Measurements from ENCODE around the gene TMEM240. TPM values are rescaled to one million over a fixed set of nuclear protein-coding genes. Genes with fewer than 3 reads are reported as not detected.

Gene TMEM240
- total and polyA plus RNA-seq, 2 of the 8 experiments (the other 6 are each of a cell fraction or from before 2014, with no cell fraction given) = 3.6 to 5.7 TPM

GRCh38 chr1:1489861-1490260, 50.6 kb downstream of the TMEM240 start:
- H3K79me1 ChIP-seq (ENCODE audit: low read depth, low read length) = no peaks in the 10 kb centered on the region; the same call in 1 of the 2 replicates
- H3K56ac ChIP-seq (replicated peaks; ENCODE audit: insufficient read length, low read depth, low read length) = no peak overlapping the region
- WGBS, 2 experiments (ENCODE audit: extremely low coverage in 1 of 2, insufficient coverage in 1 of 2, insufficient read length in 1 of 2, insufficient replicate concordance in 2 of 2, low coverage in 1 of 2, low lambda C conversion rate in 2 of 2, missing lambda C conversion rate in 1 of 2) = 96% methylated on average over 16 of the region's 19 CpGs; no CpG with 5 or more reads in 1 of the 2 experiments
- no peak overlapping the region for H3K14ac ChIP-seq (ENCODE audit: insufficient read length)
- H3K4me1 ChIP-seq (replicated peaks in 1 of 4; ENCODE audit: control insufficient read depth in 3 of 4, insufficient read depth in 4 of 4, low read length in 3 of 4) = no peaks in the 10 kb centered on the region
- FAIRE-seq = no peak
- DNase-seq (ENCODE audit: low read depth in 1 of 2, low spot score in 2 of 2) = no peak
- no peak overlapping the region for H3K4ac ChIP-seq (replicated peaks; ENCODE audit: insufficient read length, low read depth, low read length)
- no peak overlapping the region for H3K9ac ChIP-seq (replicated peaks in 1 of 4; ENCODE audit: extremely low read depth in 1 of 4, low read depth in 3 of 4, low read length in 3 of 4)
- H2BK120ac ChIP-seq (replicated peaks; ENCODE audit: low read depth, low read length) = no peak overlapping the region
- no peak overlapping the region for H3K4me2 ChIP-seq (ENCODE audit: insufficient read depth in 1 of 2, low read depth in 2 of 2, low read length in 2 of 2)
- no peaks in the 10 kb centered on the region for H3K79me2 ChIP-seq (ENCODE audit: control insufficient read depth in 1 of 2, insufficient read depth in 2 of 2, low read length in 2 of 2)
- H4K5ac ChIP-seq (ENCODE audit: insufficient read length, low read depth, low read length) = no peak overlapping the region
- no peak overlapping the region for H2BK5ac ChIP-seq (ENCODE audit: low read depth, low read length)
- ChIA-PET CTCF (ENCODE audit: partially characterized antibody) (interaction anchor here (2.4 kb wide), 1 partner anchor 15 kb away, joined by 9 read pairs; no protein-coding TSS in a partner anchor), POLR2A (ENCODE audit: partially characterized antibody) (no interaction called here)
- no peak overlapping the region for H2AK5ac ChIP-seq (ENCODE audit: low read depth, low read length)
- peaks cover 0 to 1% of the 10 kb centered on the region in 2 experiments for H4K20me1 ChIP-seq (replicated peaks in 1 of 2; ENCODE audit: control insufficient read depth in 1 of 2, insufficient read depth in 2 of 2, low read length in 2 of 2)
- no peak overlapping the region for H3K23ac ChIP-seq (ENCODE audit: insufficient read length)
- no peak overlapping the region for H3K18ac ChIP-seq (ENCODE audit: extremely low read depth, low read length)
- H3K9me3 ChIP-seq (ENCODE audit: insufficient read depth in 2 of 2, low read depth in 1 of 2, low read length in 1 of 2) = no peaks in the 10 kb centered on the region; a peak in 1 of 4 replicates
- H3K4me3 ChIP-seq (ENCODE audit: extremely low read depth in 1 of 4, insufficient read depth in 2 of 4, low read depth in 3 of 4, low read length in 4 of 4) = no peak overlapping the region
- H3K27me3 ChIP-seq (replicated peaks in 1 of 4; ENCODE audit: control insufficient read depth in 3 of 4, extremely low read depth in 1 of 4, insufficient read depth in 3 of 4, low read length in 3 of 4) = no peaks in the 10 kb centered on the region
- H3K36me3 ChIP-seq (ENCODE audit: control insufficient read depth in 2 of 4, insufficient read depth in 4 of 4, low read length in 3 of 4) = peaks cover 6 to 55% (median 31%) of the 10 kb centered on the region in 4 experiments; a peak in 7 of 8 replicates
- no peak overlapping the region for H2BK15ac ChIP-seq (ENCODE audit: low read length)
- H4K91ac ChIP-seq (replicated peaks; ENCODE audit: insufficient read length, low read length) = no peak overlapping the region
- no peak overlapping the region for H2BK12ac ChIP-seq (ENCODE audit: low read depth, low read length)
- H2BK20ac ChIP-seq (ENCODE audit: low read length) = no peak overlapping the region
- H2AFZ ChIP-seq (ENCODE audit: low read length) = no peak overlapping the region
- no peak overlapping the region for H4K8ac ChIP-seq (ENCODE audit: extremely low read depth, insufficient read depth, low read length)
- H3K27ac ChIP-seq (ENCODE audit: low read depth, low read length) = no peak overlapping the region
- no peaks in the 10 kb centered on the region for H3K23me2 ChIP-seq (ENCODE audit: low read depth, low read length)
- TF ChIP-seq PHF8 (conservative IDR thresholded peaks at IDR 0.05; ENCODE audit: low read depth, low read length) = no peak
- no peak for TF ChIP-seq GTF2F1 (IDR thresholded peaks at IDR 0.05; ENCODE audit: borderline replicate concordance, low read depth, low read length)
- no peak for TF ChIP-seq CHD2 (IDR thresholded peaks at IDR 0.05; ENCODE audit: low read length)
- TF ChIP-seq CEBPB (IDR thresholded peaks at IDR 0.05; ENCODE audit: low read depth, low read length) = no peak
- TF ChIP-seq ASH2L (IDR thresholded peaks at IDR 0.05; ENCODE audit: low read length) = no peak
